Measurements from ENCODE around the gene MDH1B. TPM values are rescaled to one million over a fixed set of nuclear protein-coding genes. Genes with fewer than 3 reads are reported as not detected.

Gene MDH1B
- total RNA-seq, 1 experiment from 2014 or later: 3.7 TPM

DNA sequence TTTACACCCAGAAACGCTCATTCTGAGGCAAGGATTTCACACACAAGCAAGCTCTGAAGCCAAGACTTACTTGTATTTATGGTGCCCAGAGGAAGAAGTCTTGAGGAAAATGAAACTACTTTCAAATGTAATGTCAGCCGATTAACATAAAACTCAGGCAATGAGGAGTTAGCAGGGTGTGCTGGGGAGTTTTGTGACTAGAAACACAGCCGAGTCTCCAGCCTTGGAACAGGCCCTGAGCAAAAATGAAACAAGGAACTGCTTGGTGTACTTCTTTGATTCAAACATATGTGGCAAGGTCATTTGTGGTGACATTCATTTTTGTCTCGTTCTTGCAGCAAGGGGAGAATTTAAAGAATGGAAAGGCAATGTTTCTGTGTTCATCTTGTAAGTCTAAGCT, 51.4 kb downstream of the MDH1B start (continued):
- TF ChIP-seq, protein P1, sequence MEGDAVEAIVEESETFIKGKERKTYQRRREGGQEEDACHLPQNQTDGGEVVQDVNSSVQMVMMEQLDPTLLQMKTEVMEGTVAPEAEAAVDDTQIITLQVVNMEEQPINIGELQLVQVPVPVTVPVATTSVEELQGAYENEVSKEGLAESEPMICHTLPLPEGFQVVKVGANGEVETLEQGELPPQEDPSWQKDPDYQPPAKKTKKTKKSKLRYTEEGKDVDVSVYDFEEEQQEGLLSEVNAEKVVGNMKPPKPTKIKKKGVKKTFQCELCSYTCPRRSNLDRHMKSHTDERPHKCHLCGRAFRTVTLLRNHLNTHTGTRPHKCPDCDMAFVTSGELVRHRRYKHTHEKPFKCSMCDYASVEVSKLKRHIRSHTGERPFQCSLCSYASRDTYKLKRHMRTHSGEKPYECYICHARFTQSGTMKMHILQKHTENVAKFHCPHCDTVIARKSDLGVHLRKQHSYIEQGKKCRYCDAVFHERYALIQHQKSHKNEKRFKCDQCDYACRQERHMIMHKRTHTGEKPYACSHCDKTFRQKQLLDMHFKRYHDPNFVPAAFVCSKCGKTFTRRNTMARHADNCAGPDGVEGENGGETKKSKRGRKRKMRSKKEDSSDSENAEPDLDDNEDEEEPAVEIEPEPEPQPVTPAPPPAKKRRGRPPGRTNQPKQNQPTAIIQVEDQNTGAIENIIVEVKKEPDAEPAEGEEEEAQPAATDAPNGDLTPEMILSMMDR (IDR thresholded peaks at IDR 0.05 in 2 of 3, conservative IDR thresholded peaks at IDR 0.05 in 1 of 3; ENCODE audit: borderline replicate concordance in 1 of 3, insufficient read depth in 1 of 3, low read depth in 2 of 3, low read length in 2 of 3): no peak
- TF ChIP-seq CBX3 (IDR thresholded peaks at IDR 0.05; ENCODE audit: low read depth): no peak
- TF ChIP-seq, protein P2, sequence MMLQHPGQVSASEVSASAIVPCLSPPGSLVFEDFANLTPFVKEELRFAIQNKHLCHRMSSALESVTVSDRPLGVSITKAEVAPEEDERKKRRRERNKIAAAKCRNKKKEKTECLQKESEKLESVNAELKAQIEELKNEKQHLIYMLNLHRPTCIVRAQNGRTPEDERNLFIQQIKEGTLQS (IDR thresholded peaks at IDR 0.05): no peak

DNA sequence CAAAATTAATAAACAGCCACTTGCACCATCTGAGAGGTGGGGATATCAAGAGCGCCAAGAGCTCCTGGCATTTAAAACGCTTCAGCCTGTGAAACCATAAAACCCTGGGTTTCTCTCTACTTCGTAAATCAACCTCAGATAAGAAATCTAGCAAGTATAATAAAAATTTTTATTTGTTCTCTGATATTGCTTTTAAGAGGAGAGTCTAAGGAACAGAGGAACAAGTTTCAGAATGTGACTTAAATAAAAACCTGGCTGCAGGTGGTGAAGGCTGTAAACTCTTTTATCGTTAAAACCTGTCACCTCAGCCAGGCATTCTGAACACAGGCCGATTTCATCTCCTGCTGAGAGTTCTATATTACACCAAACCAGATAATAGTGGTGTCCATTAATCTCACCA, 56.8 kb downstream of the MDH1B start:
- Histone ChIP-seq H4K20me1 (ENCODE audit: insufficient read depth) (no peaks in the 10 kb centered on the region), H3K4me1 (ENCODE audit: control insufficient read depth in 1 of 2, insufficient read depth in 2 of 2, low read length in 2 of 2) (no peaks in the 10 kb centered on the region), H2AFZ (ENCODE audit: low read depth, low read length, poor library complexity, severe bottlenecking) (no peak overlapping the region), H3K9ac (ENCODE audit: low read length) (no peak overlapping the region), H3K27ac (ENCODE audit: low read depth, low read length) (no peak overlapping the region), H3K79me2 (ENCODE audit: insufficient read depth, low read length) (no peaks in the 10 kb centered on the region), H3K27me3 (ENCODE audit: insufficient read depth, low read length) (0 out of 2 replicates have a peak, but pooled peaks cover 7% of the 10 kb centered on the region), H3K36me3 (ENCODE audit: control insufficient read depth in 1 of 2, insufficient read depth in 2 of 2, low read length in 2 of 2) (no peaks in the 10 kb centered on the region), H3K4me3 (replicated peaks in 1 of 2; ENCODE audit: low read depth in 1 of 2, low read length in 2 of 2) (no peak overlapping the region), H3K9me3 (ENCODE audit: control insufficient read depth in 1 of 2, insufficient read depth in 1 of 2, low read depth in 1 of 2, low read length in 2 of 2) (no peaks in the 10 kb centered on the region), H3K9me2 (ENCODE audit: insufficient read depth) (no peaks in the 10 kb centered on the region), H3K4me2 (ENCODE audit: low read length) (no peak overlapping the region)
- RAD21 ChIA-PET (ENCODE audit: low non-redundant PET in 1 of 2, low total read pairs in 2 of 2, uncharacterized antibody in 2 of 2, unreplicated experiment in 2 of 2): no interaction called here
- POLR2A ChIA-PET: no interaction called here
- DNase-seq (ENCODE audit: low read depth, low spot score) (no peak), ATAC-seq (no peak)
- CTCF ChIA-PET: no interaction called here
- intact Hi-C loops (cut with micrococcal nuclease): no loop called here
- no peak for TF ChIP-seq FOSL1 (IDR thresholded peaks at IDR 0.05; ENCODE audit: low read depth)
- TF ChIP-seq EZH2phosphoT487 (IDR thresholded peaks at IDR 0.05; ENCODE audit: borderline replicate concordance): 0 out of 2 replicates have a peak, but pooled peaks have one; percentile 21
- no TSS peak for BruUV-seq (replicated peaks)

DNA sequence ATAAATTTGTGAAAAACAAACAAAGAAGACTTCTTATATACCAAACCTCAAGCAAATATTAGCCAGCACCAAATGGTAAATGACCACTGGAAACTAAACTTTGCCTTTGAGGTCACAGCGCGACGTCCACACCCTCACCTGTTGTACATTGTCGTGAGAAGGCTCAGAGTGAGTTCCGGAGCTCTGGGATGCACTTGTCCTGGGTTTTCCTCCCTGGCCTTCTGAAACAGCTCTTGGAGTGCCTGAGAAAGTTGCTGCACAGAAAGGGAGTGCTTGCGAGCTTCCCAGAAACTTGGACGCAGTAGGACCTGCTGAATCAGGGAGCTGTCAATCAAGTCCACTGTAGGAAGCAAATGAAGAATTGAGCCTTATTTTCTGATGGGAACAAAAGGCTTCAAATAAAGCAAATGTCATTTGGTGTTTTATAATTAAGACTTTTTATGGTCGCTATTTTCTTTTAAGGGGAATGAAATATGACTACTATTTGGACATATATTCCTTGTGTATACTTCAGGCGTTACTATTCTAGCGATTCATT, 57.9 kb downstream of the MDH1B start:
- CTCF ChIA-PET: no interaction called here

More for the DNA sequence above, 57.9 kb downstream of the MDH1B start:
- intact Hi-C loops (cut with micrococcal nuclease): no loop called here
- H3K9ac ChIP-seq (ENCODE audit: low read length): no peak overlapping the region
- no peaks in the 10 kb centered on the region for H3K9me2 ChIP-seq (ENCODE audit: insufficient read depth)
- no peak for DNase-seq (ENCODE audit: low read depth, low spot score)
- no peak for ATAC-seq
- H3K4me1 ChIP-seq (ENCODE audit: control insufficient read depth in 1 of 2, insufficient read depth in 2 of 2, low read length in 2 of 2): no peaks in the 10 kb centered on the region
- H2AFZ ChIP-seq (ENCODE audit: low read depth, low read length, poor library complexity, severe bottlenecking): no peak overlapping the region
- no peaks in the 10 kb centered on the region for H3K9me3 ChIP-seq (ENCODE audit: control insufficient read depth in 1 of 2, insufficient read depth in 1 of 2, low read depth in 1 of 2, low read length in 2 of 2)
- ChIA-PET POLR2A (no interaction called here), RAD21 (ENCODE audit: low non-redundant PET in 1 of 2, low total read pairs in 2 of 2, uncharacterized antibody in 2 of 2, unreplicated experiment in 2 of 2) (no interaction called here)
- H3K79me2 ChIP-seq (ENCODE audit: insufficient read depth, low read length): no peaks in the 10 kb centered on the region
- no peaks in the 10 kb centered on the region for H3K36me3 ChIP-seq (ENCODE audit: control insufficient read depth in 1 of 2, insufficient read depth in 2 of 2, low read length in 2 of 2)
- no TSS peak for BruUV-seq (replicated peaks)
- H3K4me3 ChIP-seq (replicated peaks in 1 of 2; ENCODE audit: low read depth in 1 of 2, low read length in 2 of 2): no peak overlapping the region
- no peaks in the 10 kb centered on the region for H4K20me1 ChIP-seq (ENCODE audit: insufficient read depth)
- TF ChIP-seq, protein P3, sequence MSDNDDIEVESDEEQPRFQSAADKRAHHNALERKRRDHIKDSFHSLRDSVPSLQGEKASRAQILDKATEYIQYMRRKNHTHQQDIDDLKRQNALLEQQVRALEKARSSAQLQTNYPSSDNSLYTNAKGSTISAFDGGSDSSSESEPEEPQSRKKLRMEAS (IDR thresholded peaks at IDR 0.05): no peak
- no peak for TF ChIP-seq EZH2phosphoT487 (IDR thresholded peaks at IDR 0.05; ENCODE audit: borderline replicate concordance)
- TF ChIP-seq, protein P2 (IDR thresholded peaks at IDR 0.05): no peak
- no peak for TF ChIP-seq FOSL1 (IDR thresholded peaks at IDR 0.05; ENCODE audit: low read depth)
- 0 out of 2 replicates have a peak, but pooled peaks cover 7% of the 10 kb centered on the region for H3K27me3 ChIP-seq (ENCODE audit: insufficient read depth, low read length)
- no peak overlapping the region for H3K4me2 ChIP-seq (ENCODE audit: low read length)
- no peak overlapping the region for H3K27ac ChIP-seq (ENCODE audit: low read depth, low read length)
